ENCODE results near the gene LEMD2. TPM values are rescaled to one million over a fixed set of nuclear protein-coding genes. Genes with fewer than 3 reads are reported as not detected.

The LEMD2 gene
- total RNA-seq, 1 experiment from 2014 or later = 43.9 TPM

- TF ChIP-seq REST (IDR thresholded peaks at IDR 0.05; ENCODE audit: low read depth) (no peak), JUND (IDR thresholded peaks at IDR 0.05) (no peak), SIN3A (IDR thresholded peaks at IDR 0.05; ENCODE audit: low read depth) (no peak)
Observed at GRCh38 chr6:33727932-33728331, 61.0 kb downstream of the LEMD2 start (continued).

- no peak overlapping the region for H3K9ac ChIP-seq (ENCODE audit: low read length)
- no TSS peak for BruUV-seq (replicated peaks)
- no peaks in the 10 kb centered on the region for H3K36me3 ChIP-seq (ENCODE audit: control insufficient read depth in 1 of 2, insufficient read depth in 2 of 2, low read length in 2 of 2)
- intact Hi-C loops (cut with micrococcal nuclease) = no loop called here
- H2AFZ ChIP-seq (ENCODE audit: low read depth, low read length, poor library complexity, severe bottlenecking) = no peak overlapping the region
- no peaks in the 10 kb centered on the region for H4K20me1 ChIP-seq (ENCODE audit: insufficient read depth)
- no peaks in the 10 kb centered on the region for H3K79me2 ChIP-seq (ENCODE audit: insufficient read depth, low read length)
- ATAC-seq = no peak
- H3K27ac ChIP-seq (ENCODE audit: low read depth, low read length) = no peak overlapping the region
- no peak overlapping the region for H3K4me2 ChIP-seq (ENCODE audit: low read length)
- TF ChIP-seq ATF3 (IDR thresholded peaks at IDR 0.05) = no peak
- TF ChIP-seq POLR2AphosphoS5 (IDR thresholded peaks at IDR 0.05; ENCODE audit: low read depth, low read length) = no peak
- no peak for TF ChIP-seq EZH2phosphoT487 (IDR thresholded peaks at IDR 0.05; ENCODE audit: borderline replicate concordance)
- TF ChIP-seq EGR1 (IDR thresholded peaks at IDR 0.05; ENCODE audit: low read depth) = no peak
- no peak for TF ChIP-seq ELF1 (IDR thresholded peaks at IDR 0.05; ENCODE audit: borderline replicate concordance, low read depth)
- TF ChIP-seq TCF7L2 (IDR thresholded peaks at IDR 0.05; ENCODE audit: borderline replicate concordance, extremely low read depth, insufficient read depth, insufficient read length) = no peak
- TF ChIP-seq SRF (IDR thresholded peaks at IDR 0.05; ENCODE audit: low read depth) = no peak
- no peak overlapping the region for H3K4me3 ChIP-seq (replicated peaks in 1 of 2; ENCODE audit: low read depth in 1 of 2, low read length in 2 of 2)
- H3K4me1 ChIP-seq (ENCODE audit: control insufficient read depth in 1 of 2, insufficient read depth in 2 of 2, low read length in 2 of 2) = no peaks in the 10 kb centered on the region; a peak in 1 of 4 replicates
- ChIA-PET POLR2A (no interaction called here), RAD21 (ENCODE audit: low non-redundant PET in 1 of 2, low total read pairs in 2 of 2, uncharacterized antibody in 2 of 2, unreplicated experiment in 2 of 2) (no interaction called here), CTCF (no interaction called here)
- no peaks in the 10 kb centered on the region for H3K9me2 ChIP-seq (ENCODE audit: insufficient read depth)
- H3K27me3 ChIP-seq (ENCODE audit: insufficient read depth, low read length) = peaks cover 22% of the 10 kb centered on the region
- no peaks in the 10 kb centered on the region for H3K9me3 ChIP-seq (ENCODE audit: control insufficient read depth in 1 of 2, insufficient read depth in 1 of 2, low read depth in 1 of 2, low read length in 2 of 2)
- no peak for DNase-seq (ENCODE audit: low read depth, low spot score)
Observed at GRCh38 chr6:33727126-33727525, 61.8 kb downstream of the LEMD2 start.
